ENCODE data around the gene MC1R. TPM values are rescaled to one million over a fixed set of nuclear protein-coding genes. Genes with fewer than 3 reads are reported as not detected.
A peak's percentile ranks its signal among the peaks of the same experiment; 100 is the strongest.

The MC1R gene
- total and polyA plus RNA-seq, 2 of the 4 experiments (the other 2 are of a cell fraction): 3.8 to 9.5 TPM

DNA sequence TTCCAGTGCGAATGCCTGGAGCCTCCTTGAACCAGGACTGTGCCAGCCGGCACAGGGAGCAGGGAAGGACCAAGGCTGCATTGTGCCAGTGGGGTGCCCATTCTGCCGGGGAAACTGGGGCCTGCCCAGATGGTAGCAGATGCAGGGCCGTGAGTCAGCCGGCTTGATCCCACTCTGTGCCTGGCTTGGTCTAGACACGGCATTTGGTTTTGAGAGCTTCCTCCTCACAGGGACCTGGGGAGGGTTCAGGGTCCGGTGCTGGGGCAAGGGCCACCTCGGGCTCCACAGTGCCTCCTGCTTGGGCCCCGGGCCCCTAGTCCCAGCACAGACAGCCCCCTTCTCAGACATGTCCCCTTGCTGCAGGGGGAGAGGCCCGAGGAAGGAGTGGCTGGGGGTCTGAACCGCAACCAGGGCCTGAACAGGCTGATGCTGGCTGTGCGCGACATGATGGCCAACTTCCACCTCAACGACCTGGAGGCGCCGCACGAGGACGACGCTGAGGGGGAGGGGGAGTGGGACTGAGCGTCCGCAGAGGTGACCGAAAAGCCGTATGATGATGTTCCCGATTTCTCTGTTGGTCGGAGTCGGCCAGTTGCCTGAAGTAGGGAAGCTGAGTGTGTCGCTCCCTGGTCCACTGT, 7.8 kb upstream of the MC1R start:
- Histone ChIP-seq H3K9me1 (ENCODE audit: insufficient read depth, low read length) (peaks cover 5% of the 10 kb centered on the region; the same call in 1 of the 2 replicates), H4K91ac (ENCODE audit: insufficient read depth, low read depth, low read length) (no peak overlapping the region), H4K20me1 (ENCODE audit: insufficient read depth, low read length) (peaks cover 10% of the 10 kb centered on the region), H2AK5ac (ENCODE audit: low read depth, low read length) (peak overlapping the region; percentile 64; the same call in 1 of the 2 replicates), H3K14ac (replicated peaks; ENCODE audit: low read depth, low read length) (no peak overlapping the region), H2BK15ac (ENCODE audit: low read depth, low read length) (no peak overlapping the region), H2AFZ (replicated peaks; ENCODE audit: low read length, poor library complexity) (peak overlapping the region; percentile 21), H4K8ac (ENCODE audit: low read depth in 2 of 2, low read length in 2 of 2) (no peak overlapping the region), H2BK120ac (ENCODE audit: low read depth, low read length) (no peak overlapping the region), H4K5ac (ENCODE audit: low read depth, low read length) (no peak overlapping the region), H3K79me1 (ENCODE audit: low read depth in 1 of 2, low read length in 2 of 2) (peaks cover 0 to 22% of the 10 kb centered on the region in 2 experiments; a peak in 3 of 4 replicates), H3K36me3 (ENCODE audit: control insufficient read depth, insufficient read depth, low read length) (peaks cover 55% of the 10 kb centered on the region), H3K9ac (ENCODE audit: low read depth, low read length) (no peak overlapping the region), H3K4me1 (ENCODE audit: control insufficient read depth, insufficient read depth, low read length) (no peaks in the 10 kb centered on the region), H3K4me3 (ENCODE audit: insufficient read depth, low read depth, low read length) (no peak overlapping the region), H2BK20ac (ENCODE audit: low read depth, low read length) (no peak overlapping the region), H3K56ac (ENCODE audit: extremely low read depth, insufficient read depth, low read length) (no peak overlapping the region), H3K18ac (ENCODE audit: low read depth, low read length) (no peak overlapping the region), H2AK9ac (replicated peaks; ENCODE audit: low read depth, low read length, poor library complexity) (no peak overlapping the region), H3K27me3 (ENCODE audit: control insufficient read depth, insufficient read depth, low read length) (no peaks in the 10 kb centered on the region), H3K4me2 (ENCODE audit: low read depth, low read length) (no peak overlapping the region), H3K23ac (ENCODE audit: low read depth, low read length) (no peak overlapping the region), H2BK5ac (ENCODE audit: low read depth, low read length, poor library complexity, severe bottlenecking) (no peak overlapping the region), H3K27ac (ENCODE audit: insufficient read depth, low read length) (no peak overlapping the region), H3K9me3 (ENCODE audit: control insufficient read depth, insufficient read depth, low read length) (no peaks in the 10 kb centered on the region), H3K4ac (ENCODE audit: low read depth, low read length) (no peak overlapping the region)
- no TSS peak for BruUV-seq (replicated peaks)
- CTCF ChIA-PET: interaction anchor here (1.0 to 1.1 kb wide), 3 partner anchors 8 to 11 kb away, joined by 3 to 4 read pairs (median 3); partner anchors contain the start of gene MC1R
- POLR2A ChIA-PET (ENCODE audit: unreplicated experiment): no interaction called here
- no peak for DNase-seq
- WGBS, 2 experiments (ENCODE audit: extremely low coverage in 2 of 2, insufficient read length in 1 of 2): 93% methylated on average over 19 of the region's 27 CpGs; no CpG with 5 or more reads in 1 of the 2 experiments
- intact Hi-C loops (cut with micrococcal nuclease): no loop called here
- TF ChIP-seq RCOR1 (IDR thresholded peaks at IDR 0.05; ENCODE audit: insufficient replicate concordance, low read length): no peak
- TF ChIP-seq MXI1 (IDR thresholded peaks at IDR 0.05; ENCODE audit: borderline replicate concordance, low read depth, low read length): no peak
- TF ChIP-seq NFE2L2 (IDR thresholded peaks at IDR 0.05; ENCODE audit: low read depth, low read length): no peak
- TF ChIP-seq USF2 (IDR thresholded peaks at IDR 0.05; ENCODE audit: low read depth, low read length): no peak
- no peak for TF ChIP-seq FOS (IDR thresholded peaks at IDR 0.05; ENCODE audit: low read depth, low read length)
- TF ChIP-seq RAD21 (IDR thresholded peaks at IDR 0.05; ENCODE audit: low read length): no peak
- TF ChIP-seq CHD1 (IDR thresholded peaks at IDR 0.05; ENCODE audit: low read depth, low read length): no peak
- TF ChIP-seq SMC3 (IDR thresholded peaks at IDR 0.05; ENCODE audit: low read depth, low read length): no peak
- TF ChIP-seq, protein P1, sequence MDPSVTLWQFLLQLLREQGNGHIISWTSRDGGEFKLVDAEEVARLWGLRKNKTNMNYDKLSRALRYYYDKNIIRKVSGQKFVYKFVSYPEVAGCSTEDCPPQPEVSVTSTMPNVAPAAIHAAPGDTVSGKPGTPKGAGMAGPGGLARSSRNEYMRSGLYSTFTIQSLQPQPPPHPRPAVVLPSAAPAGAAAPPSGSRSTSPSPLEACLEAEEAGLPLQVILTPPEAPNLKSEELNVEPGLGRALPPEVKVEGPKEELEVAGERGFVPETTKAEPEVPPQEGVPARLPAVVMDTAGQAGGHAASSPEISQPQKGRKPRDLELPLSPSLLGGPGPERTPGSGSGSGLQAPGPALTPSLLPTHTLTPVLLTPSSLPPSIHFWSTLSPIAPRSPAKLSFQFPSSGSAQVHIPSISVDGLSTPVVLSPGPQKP (IDR thresholded peaks at IDR 0.05; ENCODE audit: borderline replicate concordance, low read depth, low read length): no peak
- TF ChIP-seq, protein P2, sequence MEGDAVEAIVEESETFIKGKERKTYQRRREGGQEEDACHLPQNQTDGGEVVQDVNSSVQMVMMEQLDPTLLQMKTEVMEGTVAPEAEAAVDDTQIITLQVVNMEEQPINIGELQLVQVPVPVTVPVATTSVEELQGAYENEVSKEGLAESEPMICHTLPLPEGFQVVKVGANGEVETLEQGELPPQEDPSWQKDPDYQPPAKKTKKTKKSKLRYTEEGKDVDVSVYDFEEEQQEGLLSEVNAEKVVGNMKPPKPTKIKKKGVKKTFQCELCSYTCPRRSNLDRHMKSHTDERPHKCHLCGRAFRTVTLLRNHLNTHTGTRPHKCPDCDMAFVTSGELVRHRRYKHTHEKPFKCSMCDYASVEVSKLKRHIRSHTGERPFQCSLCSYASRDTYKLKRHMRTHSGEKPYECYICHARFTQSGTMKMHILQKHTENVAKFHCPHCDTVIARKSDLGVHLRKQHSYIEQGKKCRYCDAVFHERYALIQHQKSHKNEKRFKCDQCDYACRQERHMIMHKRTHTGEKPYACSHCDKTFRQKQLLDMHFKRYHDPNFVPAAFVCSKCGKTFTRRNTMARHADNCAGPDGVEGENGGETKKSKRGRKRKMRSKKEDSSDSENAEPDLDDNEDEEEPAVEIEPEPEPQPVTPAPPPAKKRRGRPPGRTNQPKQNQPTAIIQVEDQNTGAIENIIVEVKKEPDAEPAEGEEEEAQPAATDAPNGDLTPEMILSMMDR (conservative IDR thresholded peaks at IDR 0.05; ENCODE audit: low read depth, low read length): no peak
- no peak for TF ChIP-seq BHLHE40 (IDR thresholded peaks at IDR 0.05; ENCODE audit: low read depth, low read length)
- no peak for TF ChIP-seq MAFK (IDR thresholded peaks at IDR 0.05; ENCODE audit: low read depth, low read length)
- TF ChIP-seq POLR2A (IDR thresholded peaks at IDR 0.05; ENCODE audit: low read depth, low read length): no peak
- no peak for TF ChIP-seq RFX5 (IDR thresholded peaks at IDR 0.05; ENCODE audit: low read depth, low read length)
- TF ChIP-seq CEBPB (IDR thresholded peaks at IDR 0.05; ENCODE audit: low read depth, low read length): no peak
- peak; percentile 2; the same call in 1 of the 2 replicates for ATAC-seq (ENCODE audit: low read depth)
- dilution Hi-C loops (cut with HindIII; ENCODE audit: low sequenced_read_pairs, unreplicated experiment): no loop called here
- in situ Hi-C loops (cut with MboI; ENCODE audit: low sequenced_read_pairs): no loop called here

Measured in IMR-90 (cell line).